Lower leg skin (tissue), 4 donors: ENCODE data around the gene RELT. TPM values are rescaled to one million over a fixed set of nuclear protein-coding genes. Genes with fewer than 3 reads are reported as not detected.

Experiments used
- DNase-seq, 2 donors: peaks; one replicate each; pipeline ENCODE4 v3.0.0-alpha.2; 2019; ENCODE audit warnings: low spot score in 2 of 2
- H3K4me3 ChIP-seq: fragments of 200-600 bp; sonication (generic); 2 replicates; pipeline ENCODE4 v1.5.1; 2017; ENCODE audit warnings: mild to moderate bottlenecking, low read depth; ENCODE audit not compliant: poor library complexity, severe bottlenecking
- POLR2A ChIP-seq, 2 donors: fragments of 450-650 bp; IDR thresholded peaks; one replicate each; pipeline ENCODE4 v1.6.1; 2016 to 2017; ENCODE audit warnings: antibody characterized with exemption in 2 of 2, mild to moderate bottlenecking in 1 of 2, moderate library complexity in 1 of 2
- WGBS, 2 donors: methylation state at CpG; one replicate each; pipeline ENCODE4 v1.1.5; 2018; 5-methylcytosine and 5-hydroxymethylcytosine counted together
- intact Hi-C: fragments of 100-400 bp; cut with DNase I; formaldehyde crosslinking; loops from one replicate; pipeline ENCODE4 v1.15.0; 2023; ENCODE audit warnings: low total_unique reads
- total RNA-seq, 4 donors: library from RNA; depleted of rRNA; stranded (reverse); fragments of >200 nt; gene quantifications; one replicate each; pipeline ENCODE4 v1.1.0, GENCODE V29; 2016
- TF ChIP-seq, protein P1 (sequence below), 3 donors: fragments of 450-650 bp; IDR thresholded peaks; one replicate each; pipeline ENCODE4 v1.5.1; 2016; ENCODE audit warnings: antibody characterized with exemption in 3 of 3, mild to moderate bottlenecking in 3 of 3, moderate library complexity in 2 of 3

RELT gene
- total RNA-seq, 4 donors from 2014 or later: 2.1 to 4.8 (median 4.4) TPM

DNA sequence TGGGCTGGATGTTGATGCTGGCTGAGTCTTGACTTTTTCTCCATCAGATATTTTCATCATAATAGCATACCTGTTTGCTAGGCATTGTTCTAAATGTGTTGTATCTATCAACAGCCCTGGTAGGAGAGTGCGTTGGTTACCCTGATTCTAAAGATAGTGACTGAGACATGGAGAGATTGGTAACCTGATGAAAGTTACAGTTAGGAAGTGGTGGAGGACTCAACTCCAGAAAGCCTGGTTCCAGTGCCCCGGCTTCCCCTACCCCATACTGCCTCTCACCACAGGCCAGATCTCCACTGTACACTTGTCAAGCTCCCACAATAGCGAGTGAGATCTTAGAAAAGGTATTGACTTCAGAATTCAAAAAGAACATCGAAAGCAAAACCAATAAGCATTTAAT is 22.8 kb upstream of the RELT start:
- TF ChIP-seq, protein P1, sequence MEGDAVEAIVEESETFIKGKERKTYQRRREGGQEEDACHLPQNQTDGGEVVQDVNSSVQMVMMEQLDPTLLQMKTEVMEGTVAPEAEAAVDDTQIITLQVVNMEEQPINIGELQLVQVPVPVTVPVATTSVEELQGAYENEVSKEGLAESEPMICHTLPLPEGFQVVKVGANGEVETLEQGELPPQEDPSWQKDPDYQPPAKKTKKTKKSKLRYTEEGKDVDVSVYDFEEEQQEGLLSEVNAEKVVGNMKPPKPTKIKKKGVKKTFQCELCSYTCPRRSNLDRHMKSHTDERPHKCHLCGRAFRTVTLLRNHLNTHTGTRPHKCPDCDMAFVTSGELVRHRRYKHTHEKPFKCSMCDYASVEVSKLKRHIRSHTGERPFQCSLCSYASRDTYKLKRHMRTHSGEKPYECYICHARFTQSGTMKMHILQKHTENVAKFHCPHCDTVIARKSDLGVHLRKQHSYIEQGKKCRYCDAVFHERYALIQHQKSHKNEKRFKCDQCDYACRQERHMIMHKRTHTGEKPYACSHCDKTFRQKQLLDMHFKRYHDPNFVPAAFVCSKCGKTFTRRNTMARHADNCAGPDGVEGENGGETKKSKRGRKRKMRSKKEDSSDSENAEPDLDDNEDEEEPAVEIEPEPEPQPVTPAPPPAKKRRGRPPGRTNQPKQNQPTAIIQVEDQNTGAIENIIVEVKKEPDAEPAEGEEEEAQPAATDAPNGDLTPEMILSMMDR (IDR thresholded peaks at IDR 0.05): no peak
- TF ChIP-seq POLR2A (IDR thresholded peaks at IDR 0.05): no peak
- DNase-seq: no peak
- 87 to 90% methylated on average over 4 of the region's 4 CpGs for WGBS, 2 donors
- no peak overlapping the region for H3K4me3 ChIP-seq
- intact Hi-C loops: loop anchor here (5.0 kb wide), 1 partner anchor 39 kb away; no protein-coding TSS in a partner anchor

DNA sequence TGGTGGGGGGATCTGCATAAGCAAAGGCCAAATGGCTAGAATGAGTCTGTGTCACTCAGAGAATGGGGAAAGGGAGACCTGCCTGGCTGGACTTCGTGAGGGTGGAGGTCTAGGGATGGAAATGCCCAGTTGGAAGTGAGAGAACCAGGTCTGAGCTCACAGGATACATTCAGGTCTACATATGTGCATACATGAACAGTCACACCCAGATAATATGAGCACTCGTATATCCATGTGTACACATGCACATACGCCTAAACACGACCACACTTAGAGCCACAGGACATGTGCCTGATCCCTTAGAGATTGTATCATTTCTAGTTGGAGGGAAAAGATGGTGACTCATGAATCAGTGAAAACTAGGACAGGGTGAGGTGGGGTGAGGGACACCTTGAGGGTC is 21.1 kb upstream of the RELT start:
- DNase-seq: no peak
- intact Hi-C loops: no loop called here
- WGBS, 2 donors: 79 to 83% methylated on average over 4 of the region's 4 CpGs
- no peak for TF ChIP-seq POLR2A (IDR thresholded peaks at IDR 0.05)
- TF ChIP-seq, protein P1 (IDR thresholded peaks at IDR 0.05): no peak
- H3K4me3 ChIP-seq: no peak overlapping the region

DNA sequence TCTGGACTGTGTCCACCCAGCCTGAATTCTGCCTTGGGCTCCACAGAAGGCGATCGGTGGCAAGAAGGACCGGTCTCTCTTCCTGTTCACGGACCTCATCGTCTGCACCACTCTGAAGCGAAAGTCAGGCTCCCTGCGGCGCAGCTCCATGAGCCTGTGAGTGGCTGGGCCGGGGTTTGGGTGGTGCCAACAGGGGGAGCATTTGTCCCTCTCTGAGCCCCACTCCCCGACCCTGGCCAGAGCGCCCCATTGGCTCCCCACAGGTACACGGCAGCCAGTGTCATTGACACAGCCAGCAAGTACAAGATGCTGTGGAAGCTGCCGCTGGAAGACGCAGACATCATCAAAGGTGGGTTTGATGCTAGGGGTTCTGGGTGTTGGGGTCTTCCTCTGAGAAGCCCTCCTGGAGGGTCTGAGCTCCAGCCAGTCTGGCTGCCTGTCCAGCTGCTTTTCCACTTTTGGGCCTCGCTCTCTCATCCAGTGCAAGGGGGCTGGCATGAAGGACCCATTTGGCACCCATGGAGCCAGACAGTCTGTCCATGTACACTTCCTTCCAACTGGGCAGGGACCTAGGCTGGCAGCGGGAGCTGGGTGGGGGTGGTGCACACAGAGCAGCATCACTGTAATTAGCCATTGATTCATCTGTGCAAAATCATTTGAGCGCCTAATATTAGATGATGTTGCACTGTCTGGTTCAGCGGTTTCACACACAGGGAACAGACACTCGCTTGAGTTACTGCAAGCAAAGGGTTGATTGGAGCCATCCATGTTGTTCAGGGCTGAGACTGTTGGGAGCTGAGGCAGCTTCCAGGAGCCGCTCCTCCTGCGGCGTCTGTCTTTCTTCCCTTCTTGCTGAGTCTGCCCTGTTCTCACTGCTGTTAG is 19.0 kb upstream of the RELT start:
- no peak overlapping the region for H3K4me3 ChIP-seq
- TF ChIP-seq, protein P1 (IDR thresholded peaks at IDR 0.05): no peak
- TF ChIP-seq POLR2A (IDR thresholded peaks at IDR 0.05): no peak
- WGBS, 2 donors: 93 to 94% methylated on average over 22 of the region's 22 CpGs
- DNase-seq: no peak
- intact Hi-C loops: no loop called here

DNA sequence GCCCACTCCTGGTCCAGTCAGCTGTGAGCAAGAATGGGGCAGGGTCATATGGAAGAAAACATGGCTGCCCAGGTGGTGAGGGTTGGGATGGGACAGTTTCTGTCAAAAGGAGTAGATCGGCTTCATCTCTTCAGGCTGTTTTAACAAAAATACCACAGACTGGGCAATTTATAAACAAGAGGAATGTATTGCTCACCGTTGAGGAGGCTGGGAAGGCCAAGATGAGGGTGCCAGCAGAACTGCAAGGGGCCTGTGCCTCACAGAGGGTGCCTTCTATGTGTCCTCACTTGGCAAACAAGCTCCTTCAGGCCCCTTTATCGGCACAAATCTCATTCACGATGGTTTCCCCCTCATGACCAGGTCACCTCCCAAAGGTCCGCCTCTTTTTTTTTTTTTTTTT is 18.1 kb upstream of the RELT start:
- H3K4me3 ChIP-seq: no peak overlapping the region
- DNase-seq: no peak
- 76 to 91% methylated on average over 5 of the region's 5 CpGs for WGBS, 2 donors
- intact Hi-C loops: no loop called here
- TF ChIP-seq, protein P1 (IDR thresholded peaks at IDR 0.05): no peak
- TF ChIP-seq POLR2A (IDR thresholded peaks at IDR 0.05): no peak

DNA sequence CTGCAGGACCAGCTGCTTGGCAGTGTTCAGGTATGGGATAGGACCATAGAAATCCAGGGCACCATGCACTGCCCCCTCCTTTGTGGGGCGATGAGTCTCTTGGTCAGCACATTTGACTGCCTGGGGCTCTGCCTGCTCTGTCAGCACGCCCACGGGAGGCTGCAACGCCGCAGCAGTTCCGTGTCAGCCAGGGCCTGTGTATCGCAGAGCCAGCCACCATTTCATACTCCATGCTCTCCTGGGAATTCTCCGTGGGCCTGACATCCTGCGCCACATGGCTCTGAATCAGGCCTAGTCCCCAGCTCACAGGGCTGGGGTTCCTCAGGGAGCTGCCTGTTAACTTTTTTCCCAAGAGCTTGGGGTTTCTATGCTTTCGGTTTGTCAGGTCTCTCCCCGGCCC is 16.9 kb upstream of the RELT start:
- H3K4me3 ChIP-seq: no peak overlapping the region
- WGBS, 2 donors: 72 to 77% methylated on average over 11 of the region's 11 CpGs
- intact Hi-C loops: no loop called here
- DNase-seq: no peak
- TF ChIP-seq, protein P1 (IDR thresholded peaks at IDR 0.05): no peak
- TF ChIP-seq POLR2A (IDR thresholded peaks at IDR 0.05): no peak
